ENCODE results near the gene ZBTB21.
"Not testable (repeated sequence)": the region's sequence is repeated elsewhere in the genome, so short reads cannot be mapped to it uniquely, and the experiment has no call there.

Gene ZBTB21

GRCh38 chr21:41951876-41952567 lies 58.1 kb downstream of the ZBTB21 start:
- no peak for DNase-seq (ENCODE audit: low read depth)
- peak overlapping the region; percentile 72 for H3K4me3 ChIP-seq (ENCODE audit: low read depth, low read length)
- no peak for TF ChIP-seq CTCF (IDR thresholded peaks at IDR 0.05; ENCODE audit: control insufficient read depth, extremely low read depth, insufficient read depth)

- no peak overlapping the region for H3K4me3 ChIP-seq (ENCODE audit: low read depth, low read length)
- DNase-seq (ENCODE audit: low read depth), result no peak
- TF ChIP-seq CTCF (IDR thresholded peaks at IDR 0.05; ENCODE audit: control insufficient read depth, extremely low read depth, insufficient read depth), result no peak
Observed at GRCh38 chr21:41950941-41951351, 59.2 kb downstream of the ZBTB21 start.

GRCh38 chr21:41949631-41950030 lies 60.5 kb downstream of the ZBTB21 start:
- not testable (repeated sequence) for DNase-seq (ENCODE audit: low read depth); H3K4me3 ChIP-seq (ENCODE audit: low read depth, low read length)

- no peak for TF ChIP-seq CTCF (IDR thresholded peaks at IDR 0.05; ENCODE audit: control insufficient read depth, extremely low read depth, insufficient read depth)
- no peak for DNase-seq (ENCODE audit: low read depth)
- H3K4me3 ChIP-seq (ENCODE audit: low read depth, low read length), result no peak overlapping the region
Observed at GRCh38 chr21:41948901-41949300, 61.3 kb downstream of the ZBTB21 start.

GRCh38 chr21:41948078-41948895 lies 61.9 kb downstream of the ZBTB21 start:
- no peak for DNase-seq (ENCODE audit: low read depth)
- no peak overlapping the region for H3K4me3 ChIP-seq (ENCODE audit: low read depth, low read length)
- no peak for TF ChIP-seq CTCF (IDR thresholded peaks at IDR 0.05; ENCODE audit: control insufficient read depth, extremely low read depth, insufficient read depth)

- no peak for DNase-seq (ENCODE audit: low read depth)
- TF ChIP-seq CTCF (IDR thresholded peaks at IDR 0.05; ENCODE audit: control insufficient read depth, extremely low read depth, insufficient read depth), result no peak
- no peak overlapping the region for H3K4me3 ChIP-seq (ENCODE audit: low read depth, low read length)
Observed at GRCh38 chr21:41945982-41946381, 64.2 kb downstream of the ZBTB21 start.

- no peak for DNase-seq (ENCODE audit: low read depth)
- H3K4me3 ChIP-seq (ENCODE audit: low read depth, low read length), result no peak overlapping the region
- TF ChIP-seq CTCF (IDR thresholded peaks at IDR 0.05; ENCODE audit: control insufficient read depth, extremely low read depth, insufficient read depth), result no peak
Observed at GRCh38 chr21:41943851-41944250, 66.3 kb downstream of the ZBTB21 start.

All from LNCaP clone FGC (cell line).